ENCODE measurements around the gene PRDM16. TPM values are rescaled to one million over a fixed set of nuclear protein-coding genes. Genes with fewer than 3 reads are reported as not detected.

PRDM16 gene
- polyA plus RNA-seq, 1 donor (not counting 4 experiments of a cell fraction or from before 2014, with no cell fraction given): 0.05 TPM

DNA sequence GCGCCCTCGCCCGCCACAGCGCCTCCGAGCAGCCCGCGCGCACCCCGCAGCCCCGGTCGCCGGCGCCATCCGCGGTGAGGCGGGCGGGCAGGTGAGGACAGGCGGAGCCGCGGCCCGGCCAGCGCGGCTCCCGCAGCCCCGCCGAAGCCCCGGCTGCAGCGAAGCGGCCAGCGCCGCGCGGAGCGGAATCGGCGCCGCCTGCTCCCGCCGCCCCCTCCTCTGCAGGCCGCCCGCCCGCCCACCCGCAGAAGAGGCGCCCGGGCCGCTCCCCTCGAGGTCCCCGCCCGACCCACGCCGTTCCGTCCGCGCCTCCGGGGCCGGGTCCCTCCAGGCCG, 1.3 kb downstream of the PRDM16 start:
- FAIRE-seq: no peak

GRCh38 chr1:3070644-3071564, 1.9 kb downstream of the PRDM16 start:
- DNase-seq (ENCODE audit: low read depth, low spot score) (no peak), FAIRE-seq (no peak)
- TF ChIP-seq CTCF (optimal IDR thresholded peaks at IDR 0.05 in 1 of 3, IDR thresholded peaks at IDR 0.05 in 1 of 3, conservative IDR thresholded peaks at IDR 0.05 in 1 of 3; ENCODE audit: extremely low read depth in 1 of 3, insufficient read depth in 2 of 3, low read length in 3 of 3) (no peak), EZH2 (IDR thresholded peaks at IDR 0.05; ENCODE audit: low read length) (peak; percentile 70)
- Histone ChIP-seq H3K4me3 (ENCODE audit: control insufficient read depth in 2 of 3, extremely low read depth in 1 of 3, insufficient read depth in 2 of 3, low read depth in 1 of 3, low read length in 3 of 3) (no peak overlapping the region), H3K9me3 (ENCODE audit: control insufficient read depth, low read depth, low read length) (peaks cover 4% of the 10 kb centered on the region), H3K9ac (ENCODE audit: control insufficient read depth, extremely low read depth, insufficient read depth, low read length) (no peak overlapping the region), H3K36me3 (ENCODE audit: control insufficient read depth in 2 of 2, extremely low read depth in 1 of 2, insufficient read depth in 2 of 2, low read length in 2 of 2) (no peaks in the 10 kb centered on the region), H2AFZ (ENCODE audit: control insufficient read depth, low read length) (no peak overlapping the region), H3K79me2 (ENCODE audit: control insufficient read depth, insufficient read depth, low read length) (no peaks in the 10 kb centered on the region), H3K27me3 (ENCODE audit: control insufficient read depth, extremely low read depth, insufficient read depth, low read length) (peaks cover 83% of the 10 kb centered on the region), H3K4me1 (ENCODE audit: control insufficient read depth, extremely low read depth, insufficient read depth, low read length) (no peaks in the 10 kb centered on the region), H3K9me1 (ENCODE audit: control insufficient read depth, extremely low read depth, insufficient read depth, low read length) (no peaks in the 10 kb centered on the region), H3K4me2 (ENCODE audit: control insufficient read depth, extremely low read depth, insufficient read depth, low read depth, low read length) (no peak overlapping the region), H3K27ac (ENCODE audit: control insufficient read depth, insufficient read depth, low read length) (no peak overlapping the region), H4K20me1 (ENCODE audit: control insufficient read depth, extremely low read depth, insufficient read depth, low read length) (no peaks in the 10 kb centered on the region)
- dilution Hi-C loops (cut with MboI; ENCODE audit: extremely low pct_ligation_motif_present, low sequenced_read_pairs): no loop called here

More for the DNA sequence above, 1.3 kb downstream of the PRDM16 start:
- Histone ChIP-seq H3K36me3 (ENCODE audit: control insufficient read depth in 2 of 2, extremely low read depth in 1 of 2, insufficient read depth in 2 of 2, low read length in 2 of 2) (no peaks in the 10 kb centered on the region), H3K27ac (ENCODE audit: control insufficient read depth, insufficient read depth, low read length) (no peak overlapping the region), H4K20me1 (ENCODE audit: control insufficient read depth, extremely low read depth, insufficient read depth, low read length) (no peaks in the 10 kb centered on the region), H3K9ac (ENCODE audit: control insufficient read depth, extremely low read depth, insufficient read depth, low read length) (no peak overlapping the region), H3K4me3 (ENCODE audit: control insufficient read depth in 2 of 3, extremely low read depth in 1 of 3, insufficient read depth in 2 of 3, low read depth in 1 of 3, low read length in 3 of 3) (peak overlapping the region in 1 of 3 experiments; percentile 13), H3K27me3 (ENCODE audit: control insufficient read depth, extremely low read depth, insufficient read depth, low read length) (peaks cover 89% of the 10 kb centered on the region), H2AFZ (ENCODE audit: control insufficient read depth, low read length) (no peak overlapping the region), H3K79me2 (ENCODE audit: control insufficient read depth, insufficient read depth, low read length) (no peaks in the 10 kb centered on the region), H3K4me2 (ENCODE audit: control insufficient read depth, extremely low read depth, insufficient read depth, low read depth, low read length) (peak overlapping the region; percentile 62), H3K9me1 (ENCODE audit: control insufficient read depth, extremely low read depth, insufficient read depth, low read length) (no peaks in the 10 kb centered on the region), H3K9me3 (ENCODE audit: control insufficient read depth, low read depth, low read length) (peaks cover 4% of the 10 kb centered on the region), H3K4me1 (ENCODE audit: control insufficient read depth, extremely low read depth, insufficient read depth, low read length) (no peaks in the 10 kb centered on the region)
- dilution Hi-C loops (cut with MboI; ENCODE audit: extremely low pct_ligation_motif_present, low sequenced_read_pairs): no loop called here
- no peak for DNase-seq (ENCODE audit: low read depth, low spot score)
- TF ChIP-seq CTCF (optimal IDR thresholded peaks at IDR 0.05 in 1 of 3, IDR thresholded peaks at IDR 0.05 in 1 of 3, conservative IDR thresholded peaks at IDR 0.05 in 1 of 3; ENCODE audit: extremely low read depth in 1 of 3, insufficient read depth in 2 of 3, low read length in 3 of 3): no peak
